ENCODE results near the gene PKD1L1. TPM values are rescaled to one million over a fixed set of nuclear protein-coding genes. Genes with fewer than 3 reads are reported as not detected.

PKD1L1 gene
- total RNA-seq, 1 experiment from 2014 or later: 0.07 TPM

DNA sequence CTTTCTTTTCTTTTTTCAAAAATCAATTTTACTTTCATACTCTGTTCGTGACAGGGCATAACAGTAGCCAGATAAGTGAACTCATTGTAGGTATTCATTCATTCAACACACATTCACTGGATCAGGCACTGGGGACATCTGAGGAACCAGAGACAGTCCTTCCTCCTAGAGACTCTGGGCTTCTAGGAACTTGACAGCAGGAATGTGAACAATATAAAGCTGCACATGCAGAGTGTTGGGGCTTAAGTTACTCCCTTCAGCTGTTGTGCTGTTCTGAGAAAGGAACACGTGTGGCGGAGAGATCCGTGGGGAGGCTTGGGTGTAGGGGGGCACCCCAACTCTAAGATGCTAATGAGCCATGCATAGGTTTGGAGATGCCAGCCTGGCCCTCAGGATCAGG, 120.4 kb downstream of the PKD1L1 start:
- Mint-ChIP-seq H3K4me3 (no peak overlapping the region), H3K9me3 (no peaks in the 10 kb centered on the region), H3K27ac (no peak overlapping the region), H3K4me1 (no peaks in the 10 kb centered on the region), H3K36me3 (no peaks in the 10 kb centered on the region), H3K27me3 (ENCODE audit: low read depth) (no peaks in the 10 kb centered on the region; the same call in 1 of the 2 replicates)
- no peak for ATAC-seq
- TF ChIP-seq GRHL2 (CRISPR knock-in tag; IDR thresholded peaks at IDR 0.05; ENCODE audit: insufficient replicate concordance, severe bottlenecking) (no peak), NFYB (CRISPR knock-in tag; conservative IDR thresholded peaks at IDR 0.05; ENCODE audit: low read depth) (no peak), JAZF1 (CRISPR knock-in tag; IDR thresholded peaks at IDR 0.05) (no peak), ATF1 (CRISPR knock-in tag; IDR thresholded peaks at IDR 0.05) (no peak), NFE2L1 (CRISPR knock-in tag; IDR thresholded peaks at IDR 0.05) (no peak), TEAD4 (CRISPR knock-in tag; IDR thresholded peaks at IDR 0.05) (no peak), SMAD3 (CRISPR knock-in tag; IDR thresholded peaks at IDR 0.05; ENCODE audit: borderline replicate concordance) (no peak)
- TF ChIP-seq, protein P1, sequence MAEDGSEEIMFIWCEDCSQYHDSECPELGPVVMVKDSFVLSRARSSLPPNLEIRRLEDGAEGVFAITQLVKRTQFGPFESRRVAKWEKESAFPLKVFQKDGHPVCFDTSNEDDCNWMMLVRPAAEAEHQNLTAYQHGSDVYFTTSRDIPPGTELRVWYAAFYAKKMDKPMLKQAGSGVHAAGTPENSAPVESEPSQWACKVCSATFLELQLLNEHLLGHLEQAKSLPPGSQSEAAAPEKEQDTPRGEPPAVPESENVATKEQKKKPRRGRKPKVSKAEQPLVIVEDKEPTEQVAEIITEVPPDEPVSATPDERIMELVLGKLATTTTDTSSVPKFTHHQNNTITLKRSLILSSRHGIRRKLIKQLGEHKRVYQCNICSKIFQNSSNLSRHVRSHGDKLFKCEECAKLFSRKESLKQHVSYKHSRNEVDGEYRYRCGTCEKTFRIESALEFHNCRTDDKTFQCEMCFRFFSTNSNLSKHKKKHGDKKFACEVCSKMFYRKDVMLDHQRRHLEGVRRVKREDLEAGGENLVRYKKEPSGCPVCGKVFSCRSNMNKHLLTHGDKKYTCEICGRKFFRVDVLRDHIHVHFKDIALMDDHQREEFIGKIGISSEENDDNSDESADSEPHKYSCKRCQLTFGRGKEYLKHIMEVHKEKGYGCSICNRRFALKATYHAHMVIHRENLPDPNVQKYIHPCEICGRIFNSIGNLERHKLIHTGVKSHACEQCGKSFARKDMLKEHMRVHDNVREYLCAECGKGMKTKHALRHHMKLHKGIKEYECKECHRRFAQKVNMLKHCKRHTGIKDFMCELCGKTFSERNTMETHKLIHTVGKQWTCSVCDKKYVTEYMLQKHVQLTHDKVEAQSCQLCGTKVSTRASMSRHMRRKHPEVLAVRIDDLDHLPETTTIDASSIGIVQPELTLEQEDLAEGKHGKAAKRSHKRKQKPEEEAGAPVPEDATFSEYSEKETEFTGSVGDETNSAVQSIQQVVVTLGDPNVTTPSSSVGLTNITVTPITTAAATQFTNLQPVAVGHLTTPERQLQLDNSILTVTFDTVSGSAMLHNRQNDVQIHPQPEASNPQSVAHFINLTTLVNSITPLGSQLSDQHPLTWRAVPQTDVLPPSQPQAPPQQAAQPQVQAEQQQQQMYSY (CRISPR knock-in tag; IDR thresholded peaks at IDR 0.05): no peak
- TF ChIP-seq, protein P2, sequence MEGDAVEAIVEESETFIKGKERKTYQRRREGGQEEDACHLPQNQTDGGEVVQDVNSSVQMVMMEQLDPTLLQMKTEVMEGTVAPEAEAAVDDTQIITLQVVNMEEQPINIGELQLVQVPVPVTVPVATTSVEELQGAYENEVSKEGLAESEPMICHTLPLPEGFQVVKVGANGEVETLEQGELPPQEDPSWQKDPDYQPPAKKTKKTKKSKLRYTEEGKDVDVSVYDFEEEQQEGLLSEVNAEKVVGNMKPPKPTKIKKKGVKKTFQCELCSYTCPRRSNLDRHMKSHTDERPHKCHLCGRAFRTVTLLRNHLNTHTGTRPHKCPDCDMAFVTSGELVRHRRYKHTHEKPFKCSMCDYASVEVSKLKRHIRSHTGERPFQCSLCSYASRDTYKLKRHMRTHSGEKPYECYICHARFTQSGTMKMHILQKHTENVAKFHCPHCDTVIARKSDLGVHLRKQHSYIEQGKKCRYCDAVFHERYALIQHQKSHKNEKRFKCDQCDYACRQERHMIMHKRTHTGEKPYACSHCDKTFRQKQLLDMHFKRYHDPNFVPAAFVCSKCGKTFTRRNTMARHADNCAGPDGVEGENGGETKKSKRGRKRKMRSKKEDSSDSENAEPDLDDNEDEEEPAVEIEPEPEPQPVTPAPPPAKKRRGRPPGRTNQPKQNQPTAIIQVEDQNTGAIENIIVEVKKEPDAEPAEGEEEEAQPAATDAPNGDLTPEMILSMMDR (IDR thresholded peaks at IDR 0.05): no peak
- TF ChIP-seq, protein P3, sequence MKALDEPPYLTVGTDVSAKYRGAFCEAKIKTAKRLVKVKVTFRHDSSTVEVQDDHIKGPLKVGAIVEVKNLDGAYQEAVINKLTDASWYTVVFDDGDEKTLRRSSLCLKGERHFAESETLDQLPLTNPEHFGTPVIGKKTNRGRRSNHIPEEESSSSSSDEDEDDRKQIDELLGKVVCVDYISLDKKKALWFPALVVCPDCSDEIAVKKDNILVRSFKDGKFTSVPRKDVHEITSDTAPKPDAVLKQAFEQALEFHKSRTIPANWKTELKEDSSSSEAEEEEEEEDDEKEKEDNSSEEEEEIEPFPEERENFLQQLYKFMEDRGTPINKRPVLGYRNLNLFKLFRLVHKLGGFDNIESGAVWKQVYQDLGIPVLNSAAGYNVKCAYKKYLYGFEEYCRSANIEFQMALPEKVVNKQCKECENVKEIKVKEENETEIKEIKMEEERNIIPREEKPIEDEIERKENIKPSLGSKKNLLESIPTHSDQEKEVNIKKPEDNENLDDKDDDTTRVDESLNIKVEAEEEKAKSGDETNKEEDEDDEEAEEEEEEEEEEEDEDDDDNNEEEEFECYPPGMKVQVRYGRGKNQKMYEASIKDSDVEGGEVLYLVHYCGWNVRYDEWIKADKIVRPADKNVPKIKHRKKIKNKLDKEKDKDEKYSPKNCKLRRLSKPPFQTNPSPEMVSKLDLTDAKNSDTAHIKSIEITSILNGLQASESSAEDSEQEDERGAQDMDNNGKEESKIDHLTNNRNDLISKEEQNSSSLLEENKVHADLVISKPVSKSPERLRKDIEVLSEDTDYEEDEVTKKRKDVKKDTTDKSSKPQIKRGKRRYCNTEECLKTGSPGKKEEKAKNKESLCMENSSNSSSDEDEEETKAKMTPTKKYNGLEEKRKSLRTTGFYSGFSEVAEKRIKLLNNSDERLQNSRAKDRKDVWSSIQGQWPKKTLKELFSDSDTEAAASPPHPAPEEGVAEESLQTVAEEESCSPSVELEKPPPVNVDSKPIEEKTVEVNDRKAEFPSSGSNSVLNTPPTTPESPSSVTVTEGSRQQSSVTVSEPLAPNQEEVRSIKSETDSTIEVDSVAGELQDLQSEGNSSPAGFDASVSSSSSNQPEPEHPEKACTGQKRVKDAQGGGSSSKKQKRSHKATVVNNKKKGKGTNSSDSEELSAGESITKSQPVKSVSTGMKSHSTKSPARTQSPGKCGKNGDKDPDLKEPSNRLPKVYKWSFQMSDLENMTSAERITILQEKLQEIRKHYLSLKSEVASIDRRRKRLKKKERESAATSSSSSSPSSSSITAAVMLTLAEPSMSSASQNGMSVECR (CRISPR knock-in tag; IDR thresholded peaks at IDR 0.05; ENCODE audit: borderline replicate concordance): no peak
- TF ChIP-seq, protein P4, sequence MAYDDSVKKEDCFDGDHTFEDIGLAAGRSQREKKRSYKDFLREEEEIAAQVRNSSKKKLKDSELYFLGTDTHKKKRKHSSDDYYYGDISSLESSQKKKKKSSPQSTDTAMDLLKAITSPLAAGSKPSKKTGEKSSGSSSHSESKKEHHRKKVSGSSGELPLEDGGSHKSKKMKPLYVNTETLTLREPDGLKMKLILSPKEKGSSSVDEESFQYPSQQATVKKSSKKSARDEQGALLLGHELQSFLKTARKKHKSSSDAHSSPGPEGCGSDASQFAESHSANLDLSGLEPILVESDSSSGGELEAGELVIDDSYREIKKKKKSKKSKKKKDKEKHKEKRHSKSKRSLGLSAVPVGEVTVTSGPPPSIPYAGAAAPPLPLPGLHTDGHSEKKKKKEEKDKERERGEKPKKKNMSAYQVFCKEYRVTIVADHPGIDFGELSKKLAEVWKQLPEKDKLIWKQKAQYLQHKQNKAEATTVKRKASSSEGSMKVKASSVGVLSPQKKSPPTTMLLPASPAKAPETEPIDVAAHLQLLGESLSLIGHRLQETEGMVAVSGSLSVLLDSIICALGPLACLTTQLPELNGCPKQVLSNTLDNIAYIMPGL (CRISPR knock-in tag; IDR thresholded peaks at IDR 0.05): no peak
- ChIA-PET CTCF (interaction anchor here (1.0 kb wide), 2 partner anchors 8 to 118 kb away, joined by 3 read pairs; no protein-coding TSS in a partner anchor), POLR2A (no interaction called here)
- no peak for DNase-seq (ENCODE audit: low spot score)

DNA sequence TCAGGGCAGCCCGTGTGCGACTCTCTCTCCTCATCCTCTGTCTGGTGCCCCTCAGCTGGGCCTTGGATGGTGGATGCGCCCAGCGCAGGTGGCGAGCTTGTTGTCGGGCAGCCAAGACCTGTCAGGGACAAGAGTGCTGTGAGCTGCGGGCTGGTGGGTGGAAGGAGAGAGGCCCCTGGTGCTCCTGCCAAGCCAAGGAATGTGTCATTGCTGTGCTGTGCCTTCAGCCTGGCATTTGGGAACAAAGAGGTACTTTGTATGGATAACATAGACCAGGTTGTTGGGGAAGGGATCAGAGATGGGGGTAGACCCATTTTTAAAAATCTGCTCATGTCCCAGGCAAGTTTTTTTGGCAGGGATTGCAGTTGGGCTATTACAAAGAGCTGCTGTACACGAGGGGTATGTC, 120.9 kb downstream of the PKD1L1 start:
- no peak overlapping the region for H3K27ac Mint-ChIP-seq
- H3K27me3 Mint-ChIP-seq (ENCODE audit: low read depth): no peaks in the 10 kb centered on the region
- H3K4me1 Mint-ChIP-seq: no peaks in the 10 kb centered on the region
- ChIA-PET CTCF (interaction anchor here (1.0 to 2.3 kb wide), 6 partner anchors 8 to 573 kb away, joined by 3 to 8 read pairs (median 3); no protein-coding TSS in a partner anchor), POLR2A (no interaction called here)
- TF ChIP-seq IRF2 (CRISPR knock-in tag; IDR thresholded peaks at IDR 0.05; ENCODE audit: borderline replicate concordance, low read depth) (no peak), ESRRA (CRISPR knock-in tag; IDR thresholded peaks at IDR 0.05; ENCODE audit: borderline replicate concordance) (no peak), ZNF138 (CRISPR knock-in tag; conservative IDR thresholded peaks at IDR 0.05) (no peak), ZNF317 (CRISPR knock-in tag; IDR thresholded peaks at IDR 0.05; ENCODE audit: borderline replicate concordance, low read depth) (no peak), EMX1 (CRISPR knock-in tag; IDR thresholded peaks at IDR 0.05) (no peak), ELF4 (CRISPR knock-in tag; IDR thresholded peaks at IDR 0.05; ENCODE audit: low read depth) (no peak)
- no peaks in the 10 kb centered on the region for H3K36me3 Mint-ChIP-seq
- no peaks in the 10 kb centered on the region for H3K9me3 Mint-ChIP-seq
- H3K4me3 Mint-ChIP-seq: no peak overlapping the region
- ATAC-seq (no peak), DNase-seq (ENCODE audit: low spot score) (no peak)
